ENCODE measurements around the gene PRKCB.

Gene PRKCB

DNA sequence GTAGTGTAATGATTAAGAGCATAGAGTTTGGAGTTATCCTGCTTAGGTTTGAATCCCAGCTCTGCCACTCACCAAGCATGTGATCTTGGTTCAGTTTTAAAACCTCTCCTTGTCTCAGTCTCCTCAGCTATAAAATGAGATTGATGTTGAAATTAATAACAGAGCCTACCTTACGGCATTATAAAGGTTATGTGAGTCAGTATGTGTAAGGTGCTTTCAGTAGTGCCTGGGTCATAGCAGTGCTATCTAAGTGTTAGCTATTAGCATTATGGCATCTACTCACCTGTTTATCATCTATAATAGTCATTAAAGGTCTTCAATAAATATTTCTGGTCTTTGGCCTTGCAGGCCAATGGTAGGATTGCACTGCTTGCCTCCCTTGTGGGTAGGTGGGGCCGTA is 53.4 kb downstream of the PRKCB start:
- H3K36me3 ChIP-seq (ENCODE audit: control insufficient read depth, insufficient read depth, low read length) = no peaks in the 10 kb centered on the region
- H3K4me2 ChIP-seq (ENCODE audit: low read length) = no peak overlapping the region
- no peaks in the 10 kb centered on the region for H3K79me2 ChIP-seq
- H3K27me3 ChIP-seq (ENCODE audit: control insufficient read depth, insufficient read depth, low read length) = no peaks in the 10 kb centered on the region
- H2AFZ ChIP-seq = no peak overlapping the region
- H3K4me3 ChIP-seq (ENCODE audit: low read depth, low read length) = no peak overlapping the region
- H3K9me3 ChIP-seq (ENCODE audit: control insufficient read depth, low read length) = no peaks in the 10 kb centered on the region
- H3K9ac ChIP-seq = no peak overlapping the region
- TF ChIP-seq, protein P1, sequence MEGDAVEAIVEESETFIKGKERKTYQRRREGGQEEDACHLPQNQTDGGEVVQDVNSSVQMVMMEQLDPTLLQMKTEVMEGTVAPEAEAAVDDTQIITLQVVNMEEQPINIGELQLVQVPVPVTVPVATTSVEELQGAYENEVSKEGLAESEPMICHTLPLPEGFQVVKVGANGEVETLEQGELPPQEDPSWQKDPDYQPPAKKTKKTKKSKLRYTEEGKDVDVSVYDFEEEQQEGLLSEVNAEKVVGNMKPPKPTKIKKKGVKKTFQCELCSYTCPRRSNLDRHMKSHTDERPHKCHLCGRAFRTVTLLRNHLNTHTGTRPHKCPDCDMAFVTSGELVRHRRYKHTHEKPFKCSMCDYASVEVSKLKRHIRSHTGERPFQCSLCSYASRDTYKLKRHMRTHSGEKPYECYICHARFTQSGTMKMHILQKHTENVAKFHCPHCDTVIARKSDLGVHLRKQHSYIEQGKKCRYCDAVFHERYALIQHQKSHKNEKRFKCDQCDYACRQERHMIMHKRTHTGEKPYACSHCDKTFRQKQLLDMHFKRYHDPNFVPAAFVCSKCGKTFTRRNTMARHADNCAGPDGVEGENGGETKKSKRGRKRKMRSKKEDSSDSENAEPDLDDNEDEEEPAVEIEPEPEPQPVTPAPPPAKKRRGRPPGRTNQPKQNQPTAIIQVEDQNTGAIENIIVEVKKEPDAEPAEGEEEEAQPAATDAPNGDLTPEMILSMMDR (IDR thresholded peaks at IDR 0.05) = no peak
- no peak overlapping the region for H3K27ac ChIP-seq
- H3K4me1 ChIP-seq = no peaks in the 10 kb centered on the region

DNA sequence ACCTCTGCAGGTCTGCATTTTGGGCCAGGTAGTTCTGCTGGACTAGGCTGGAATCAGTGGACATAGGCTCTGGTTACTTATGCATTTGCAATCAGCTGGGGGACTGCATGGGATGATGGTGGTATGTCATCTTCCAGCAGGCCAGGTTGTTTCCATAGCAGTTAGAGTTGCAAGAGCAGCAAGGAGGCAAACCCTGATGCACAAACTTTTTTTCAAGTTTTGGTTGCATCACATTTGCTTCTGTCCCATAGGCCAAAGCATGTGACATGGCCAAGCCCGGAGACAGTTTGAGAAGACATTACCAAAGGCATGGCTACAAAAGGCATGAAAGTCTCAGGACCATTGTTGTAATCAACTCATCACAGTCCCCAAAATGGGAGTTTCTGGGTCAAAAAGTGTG is 58.2 kb downstream of the PRKCB start:
- Histone ChIP-seq H3K4me1 (no peaks in the 10 kb centered on the region), H3K4me3 (ENCODE audit: low read depth, low read length) (no peak overlapping the region), H3K36me3 (ENCODE audit: control insufficient read depth, insufficient read depth, low read length) (no peaks in the 10 kb centered on the region), H3K27me3 (ENCODE audit: control insufficient read depth, insufficient read depth, low read length) (no peaks in the 10 kb centered on the region), H3K9ac (no peak overlapping the region), H3K9me3 (ENCODE audit: control insufficient read depth, low read length) (no peaks in the 10 kb centered on the region), H3K27ac (no peak overlapping the region), H2AFZ (no peak overlapping the region), H3K79me2 (no peaks in the 10 kb centered on the region), H3K4me2 (ENCODE audit: low read length) (no peak overlapping the region)
- TF ChIP-seq, protein P1 (IDR thresholded peaks at IDR 0.05) = no peak

DNA sequence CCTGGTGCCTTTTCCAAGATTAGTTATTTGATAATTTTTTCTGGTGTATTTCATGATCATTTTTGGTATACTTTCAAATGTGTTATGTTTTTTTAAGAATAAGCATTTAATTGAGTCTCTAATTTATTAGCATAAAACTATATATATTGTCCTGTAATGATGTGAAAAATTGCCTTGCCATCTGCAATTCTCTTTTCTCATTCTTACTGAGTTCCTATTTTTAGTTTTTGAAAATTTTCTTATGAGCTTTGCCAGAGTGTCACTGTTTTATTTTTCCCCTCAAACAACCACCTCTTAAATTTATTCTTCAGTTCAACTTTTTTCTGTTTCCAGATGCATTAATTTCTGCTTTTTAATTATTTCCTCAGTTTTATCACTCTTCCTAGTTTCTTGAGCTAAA is 59.3 kb downstream of the PRKCB start:
- no peak overlapping the region for H3K9ac ChIP-seq
- no peaks in the 10 kb centered on the region for H3K4me1 ChIP-seq
- H3K9me3 ChIP-seq (ENCODE audit: control insufficient read depth, low read length) = no peaks in the 10 kb centered on the region
- H3K27me3 ChIP-seq (ENCODE audit: control insufficient read depth, insufficient read depth, low read length) = no peaks in the 10 kb centered on the region
- H2AFZ ChIP-seq = no peak overlapping the region
- H3K4me3 ChIP-seq (ENCODE audit: low read depth, low read length) = no peak overlapping the region
- H3K36me3 ChIP-seq (ENCODE audit: control insufficient read depth, insufficient read depth, low read length) = no peaks in the 10 kb centered on the region
- no peak overlapping the region for H3K4me2 ChIP-seq (ENCODE audit: low read length)
- no peak overlapping the region for H3K27ac ChIP-seq
- no peaks in the 10 kb centered on the region for H3K79me2 ChIP-seq
- TF ChIP-seq, protein P1 (IDR thresholded peaks at IDR 0.05) = no peak

DNA sequence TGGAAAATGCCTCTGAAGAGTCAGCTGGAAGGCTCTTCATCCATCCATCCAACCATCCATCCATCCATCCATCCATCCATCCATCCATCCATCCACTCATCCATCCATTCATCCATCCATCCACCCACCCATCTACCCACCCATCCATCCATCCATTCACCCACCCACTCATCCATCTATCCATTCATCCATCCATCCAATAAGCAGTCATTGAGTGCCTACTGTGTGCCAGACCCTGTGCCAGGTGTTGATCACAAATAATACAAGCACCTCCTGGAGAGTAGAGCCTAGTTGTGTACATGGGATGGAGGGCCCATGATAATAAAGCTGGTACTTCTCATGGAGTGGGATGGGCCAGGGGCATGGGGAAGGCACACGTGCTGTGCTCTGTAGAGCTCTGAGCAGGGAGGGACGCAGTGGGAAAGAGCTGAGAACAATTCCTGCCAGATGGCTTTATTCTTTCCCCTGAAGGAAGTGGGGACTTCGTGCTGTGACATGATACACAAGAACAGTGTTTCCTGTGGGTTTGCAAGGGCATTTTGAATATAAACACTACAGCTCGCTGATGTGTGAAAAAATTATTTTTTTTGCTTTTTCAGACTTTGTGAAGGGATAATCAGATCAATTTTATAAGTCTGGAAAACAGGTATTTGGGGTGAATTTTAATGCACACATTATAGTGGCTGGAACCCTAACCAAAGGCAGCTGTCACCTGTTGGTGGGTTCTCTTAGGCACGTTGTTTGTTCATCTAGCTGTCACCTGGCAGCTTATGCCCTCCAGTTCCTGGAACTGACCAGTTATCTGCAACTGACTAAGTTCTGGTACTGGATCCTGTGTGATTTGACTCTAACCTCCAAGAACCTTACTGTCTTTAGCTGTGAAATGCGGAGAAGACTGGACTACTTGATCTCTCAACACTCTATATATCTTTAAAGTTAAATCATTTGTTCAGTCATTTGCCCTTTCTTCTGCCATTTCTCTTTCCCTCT is 61.3 kb downstream of the PRKCB start:
- Histone ChIP-seq H3K36me3 (ENCODE audit: control insufficient read depth, insufficient read depth, low read length) (no peaks in the 10 kb centered on the region), H2AFZ (no peak overlapping the region), H3K9me3 (ENCODE audit: control insufficient read depth, low read length) (no peaks in the 10 kb centered on the region), H3K27me3 (ENCODE audit: control insufficient read depth, insufficient read depth, low read length) (no peaks in the 10 kb centered on the region), H3K4me2 (ENCODE audit: low read length) (no peak overlapping the region), H3K79me2 (no peaks in the 10 kb centered on the region), H3K4me3 (ENCODE audit: low read depth, low read length) (no peak overlapping the region), H3K27ac (no peak overlapping the region), H3K9ac (no peak overlapping the region), H3K4me1 (no peaks in the 10 kb centered on the region)
- TF ChIP-seq, protein P1 (IDR thresholded peaks at IDR 0.05) = no peak

Data from parathyroid adenoma (tissue), 2 donors.